CD4-positive, alpha-beta T cell treated with Interleukin-4 for 4 hours (primary cell): ENCODE measurements around the gene PGAP1.

Experiments used
- DNase-seq: peaks from one replicate; pipeline ENCODE4 v3.0.0-alpha.2; 2020

The PGAP1 gene, protein sequence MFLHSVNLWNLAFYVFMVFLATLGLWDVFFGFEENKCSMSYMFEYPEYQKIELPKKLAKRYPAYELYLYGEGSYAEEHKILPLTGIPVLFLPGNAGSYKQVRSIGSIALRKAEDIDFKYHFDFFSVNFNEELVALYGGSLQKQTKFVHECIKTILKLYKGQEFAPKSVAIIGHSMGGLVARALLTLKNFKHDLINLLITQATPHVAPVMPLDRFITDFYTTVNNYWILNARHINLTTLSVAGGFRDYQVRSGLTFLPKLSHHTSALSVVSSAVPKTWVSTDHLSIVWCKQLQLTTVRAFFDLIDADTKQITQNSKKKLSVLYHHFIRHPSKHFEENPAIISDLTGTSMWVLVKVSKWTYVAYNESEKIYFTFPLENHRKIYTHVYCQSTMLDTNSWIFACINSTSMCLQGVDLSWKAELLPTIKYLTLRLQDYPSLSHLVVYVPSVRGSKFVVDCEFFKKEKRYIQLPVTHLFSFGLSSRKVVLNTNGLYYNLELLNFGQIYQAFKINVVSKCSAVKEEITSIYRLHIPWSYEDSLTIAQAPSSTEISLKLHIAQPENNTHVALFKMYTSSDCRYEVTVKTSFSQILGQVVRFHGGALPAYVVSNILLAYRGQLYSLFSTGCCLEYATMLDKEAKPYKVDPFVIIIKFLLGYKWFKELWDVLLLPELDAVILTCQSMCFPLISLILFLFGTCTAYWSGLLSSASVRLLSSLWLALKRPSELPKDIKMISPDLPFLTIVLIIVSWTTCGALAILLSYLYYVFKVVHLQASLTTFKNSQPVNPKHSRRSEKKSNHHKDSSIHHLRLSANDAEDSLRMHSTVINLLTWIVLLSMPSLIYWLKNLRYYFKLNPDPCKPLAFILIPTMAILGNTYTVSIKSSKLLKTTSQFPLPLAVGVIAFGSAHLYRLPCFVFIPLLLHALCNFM

DNA sequence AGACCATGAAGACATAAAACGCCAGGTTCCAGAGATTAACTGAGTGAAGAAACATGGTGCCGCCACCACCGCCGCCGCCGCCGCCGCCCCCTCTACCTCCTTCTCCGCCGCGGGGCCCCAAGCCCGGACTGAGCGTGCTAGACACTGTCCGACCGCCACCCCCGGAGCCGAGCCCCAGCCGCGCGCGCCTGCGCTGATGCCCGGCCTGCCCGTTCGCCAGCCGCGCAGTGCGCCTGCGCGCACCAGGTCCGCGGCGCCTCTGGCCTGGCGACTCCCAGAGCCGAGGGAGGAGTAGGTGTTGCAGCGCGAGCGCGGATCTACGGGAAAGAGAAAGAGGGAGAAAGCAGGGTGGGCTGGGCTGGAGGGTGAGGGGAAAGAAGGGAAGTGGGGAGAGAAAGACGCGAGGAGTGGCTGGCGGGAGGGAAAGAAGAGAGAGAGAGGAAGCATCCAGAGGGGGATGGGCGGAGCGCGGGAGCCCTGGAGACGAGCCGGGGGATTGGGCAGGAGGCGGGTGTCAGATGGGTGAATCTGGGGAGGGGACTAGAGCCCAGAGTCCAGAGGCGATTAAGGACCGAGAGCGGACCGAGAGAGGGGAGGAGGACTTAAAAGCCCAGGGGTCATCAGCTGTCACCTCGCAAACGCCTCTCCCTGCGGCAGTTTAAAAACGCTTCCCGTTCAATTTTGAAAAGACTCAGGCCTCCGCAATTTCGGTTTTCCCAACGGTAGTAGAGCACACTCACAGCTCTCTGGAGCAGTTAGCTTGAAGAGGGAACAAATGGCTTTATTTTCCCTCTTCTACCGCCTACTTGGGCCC lies at the start of gene PGAP1:
Gene PGAP1, minus strand, starts transcription at position 146 of the 814 bp plus-strand sequence. Its CDS starts 91 bp downstream, at position 55.
- DNase-seq: peak; percentile 83

GRCh38 chr2:196974970-196975369 lies 48.5 kb upstream of the PGAP1 start:
- no peak for DNase-seq

DNA sequence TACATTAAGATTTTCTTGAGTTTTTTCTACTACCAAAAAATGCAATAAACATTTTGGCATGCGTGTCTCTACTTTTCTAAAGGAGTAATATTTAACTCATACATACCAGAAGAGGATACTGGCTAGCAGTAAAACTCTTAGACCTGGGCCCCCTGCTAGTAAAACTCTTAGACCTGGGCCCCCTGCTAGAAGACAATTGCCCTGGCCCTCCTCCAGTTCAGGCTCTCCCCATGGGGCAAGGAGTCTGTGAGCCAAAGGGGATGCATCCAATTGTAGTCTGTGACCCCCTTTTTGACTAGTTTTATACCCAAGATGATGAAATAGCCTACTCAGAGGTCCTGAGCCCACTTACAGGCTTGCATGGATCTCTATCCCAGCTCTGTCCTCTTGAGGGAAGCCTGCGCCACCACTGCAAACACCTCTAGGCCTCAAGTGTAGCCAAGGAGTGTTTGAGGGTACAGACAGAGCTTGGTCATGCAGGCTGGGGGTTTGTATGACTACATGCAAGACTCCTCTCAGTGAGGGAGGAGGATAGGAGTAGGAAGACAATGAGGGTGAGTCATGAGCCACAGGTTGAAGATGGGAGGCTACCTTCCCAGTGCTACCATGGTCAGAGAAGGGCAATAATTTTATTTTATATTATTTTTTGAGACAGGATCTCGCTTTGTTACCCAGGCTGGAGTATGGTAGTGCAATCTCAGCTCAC lies 45.2 kb upstream of the PGAP1 start:
- no peak for DNase-seq

DNA sequence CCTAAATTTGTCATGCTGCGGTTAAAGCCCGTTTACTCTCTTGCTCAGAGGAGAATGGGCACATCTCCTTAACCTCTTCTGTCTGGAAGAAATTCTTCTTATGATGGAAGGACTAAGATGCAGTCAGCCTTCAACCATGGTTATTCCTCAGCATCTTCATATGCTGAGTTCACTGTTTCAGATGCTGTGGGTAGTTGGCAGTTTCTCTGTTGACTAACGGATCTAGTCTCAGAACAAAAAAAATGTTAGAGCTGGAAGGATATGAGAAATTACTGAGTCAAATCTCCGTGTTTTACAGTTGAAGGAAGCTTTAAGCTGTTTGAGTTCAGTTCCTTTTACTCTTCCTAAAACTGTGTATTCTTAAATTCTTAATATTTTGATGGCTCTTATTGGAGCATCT lies 43.6 kb upstream of the PGAP1 start:
- DNase-seq: no peak

- no peak for DNase-seq
Measured at GRCh38 chr2:196968516-196968915, 42.0 kb upstream of the PGAP1 start.

- DNase-seq: no peak
Measured at GRCh38 chr2:196967775-196968174, 41.3 kb upstream of the PGAP1 start.

DNA sequence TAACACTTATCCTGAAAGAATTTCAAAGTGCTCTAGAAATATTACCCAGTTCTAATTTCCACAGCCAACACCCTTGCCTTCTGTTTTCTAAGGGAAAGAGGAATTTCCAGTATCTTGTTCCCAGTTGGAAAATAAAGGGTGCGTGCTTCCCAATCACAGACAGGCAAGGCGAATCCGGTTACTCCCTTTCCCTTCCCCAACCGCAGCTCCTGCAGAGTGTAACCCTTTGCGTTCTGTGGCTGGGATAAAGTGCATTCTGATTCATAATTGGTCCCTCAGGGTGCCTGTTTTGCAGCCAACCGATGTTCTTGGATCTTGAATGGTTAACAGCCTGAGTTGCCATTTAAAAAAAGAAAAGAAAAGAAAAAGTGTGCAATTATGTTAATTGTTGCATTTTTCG lies 40.6 kb upstream of the PGAP1 start:
- no peak for DNase-seq

- no peak for DNase-seq
Measured at GRCh38 chr2:196966061-196966460, 39.6 kb upstream of the PGAP1 start.

GRCh38 chr2:196965651-196966050 lies 39.1 kb upstream of the PGAP1 start:
- no peak for DNase-seq

GRCh38 chr2:196963961-196964360 lies 37.5 kb upstream of the PGAP1 start:
- no peak for DNase-seq

- no peak for DNase-seq
Measured at GRCh38 chr2:196963043-196963442, 36.5 kb upstream of the PGAP1 start.

DNA sequence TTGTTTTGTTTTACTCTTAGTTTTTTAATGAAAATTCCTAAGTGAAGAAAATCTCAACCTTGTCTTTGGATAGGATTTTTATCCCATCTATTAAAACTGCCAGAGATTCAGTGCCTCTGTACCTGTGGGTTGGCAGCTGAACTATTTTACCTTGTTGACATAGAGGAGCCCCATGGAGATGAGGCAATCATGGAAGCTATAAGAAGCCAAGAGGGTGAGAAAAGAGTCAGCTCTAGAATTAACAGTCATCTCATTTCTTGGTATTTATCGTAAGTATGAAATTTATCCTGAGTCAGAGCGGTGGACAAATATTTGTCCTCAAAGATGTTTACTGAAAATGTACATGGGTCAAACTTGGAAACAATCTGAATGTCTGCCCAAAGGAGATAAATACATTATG lies 35.8 kb upstream of the PGAP1 start:
- DNase-seq: no peak

- DNase-seq: no peak
Measured at GRCh38 chr2:196961889-196962288, 35.4 kb upstream of the PGAP1 start.

DNA sequence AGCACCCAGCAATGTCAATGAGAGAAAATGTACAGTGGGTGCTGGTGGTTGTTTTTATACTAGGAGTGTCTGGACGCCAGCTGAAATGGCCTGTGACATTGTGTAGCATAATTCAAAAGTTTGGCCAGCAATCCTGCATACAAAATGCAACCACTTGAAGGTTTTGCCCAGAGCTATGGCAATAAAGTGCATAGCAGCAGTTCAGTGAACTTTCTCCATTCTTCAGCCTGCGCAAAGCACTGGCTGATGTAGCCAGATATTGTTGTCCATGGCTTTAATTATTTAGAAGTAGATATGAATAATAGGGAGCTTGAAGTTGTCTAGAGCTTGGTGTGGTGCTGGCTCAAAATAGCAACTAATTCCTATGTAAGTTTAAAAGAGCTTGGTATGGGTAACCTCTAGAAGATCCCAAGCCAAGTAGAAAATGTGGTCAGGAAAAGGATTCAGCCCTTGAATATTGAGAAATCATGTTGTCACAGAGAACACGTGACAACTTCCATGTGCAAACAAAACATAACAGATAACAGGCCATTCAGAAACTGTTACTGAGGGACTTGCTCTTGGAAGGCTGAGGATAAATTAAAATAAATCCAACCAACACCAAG lies 33.3 kb upstream of the PGAP1 start:
- DNase-seq: no peak

DNA sequence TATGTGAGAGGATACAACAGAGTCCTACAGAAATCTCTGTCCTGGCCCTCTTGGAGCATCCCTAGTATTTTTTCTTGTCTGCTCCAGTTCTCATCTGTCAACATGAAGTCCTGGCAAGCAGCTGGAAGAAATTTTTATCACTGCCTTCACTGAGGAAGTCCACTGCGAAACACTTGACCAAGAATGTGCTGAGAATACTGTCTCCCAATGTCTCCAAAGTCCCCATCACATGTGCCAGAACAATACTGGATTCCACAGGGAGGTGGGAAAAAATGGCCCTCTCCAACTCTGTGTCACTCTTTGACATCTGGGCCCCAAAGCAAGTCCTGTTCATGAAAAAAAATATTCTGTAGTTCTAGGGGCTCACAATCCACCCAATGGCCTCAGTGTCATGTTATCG lies 32.8 kb upstream of the PGAP1 start:
- no peak for DNase-seq

DNA sequence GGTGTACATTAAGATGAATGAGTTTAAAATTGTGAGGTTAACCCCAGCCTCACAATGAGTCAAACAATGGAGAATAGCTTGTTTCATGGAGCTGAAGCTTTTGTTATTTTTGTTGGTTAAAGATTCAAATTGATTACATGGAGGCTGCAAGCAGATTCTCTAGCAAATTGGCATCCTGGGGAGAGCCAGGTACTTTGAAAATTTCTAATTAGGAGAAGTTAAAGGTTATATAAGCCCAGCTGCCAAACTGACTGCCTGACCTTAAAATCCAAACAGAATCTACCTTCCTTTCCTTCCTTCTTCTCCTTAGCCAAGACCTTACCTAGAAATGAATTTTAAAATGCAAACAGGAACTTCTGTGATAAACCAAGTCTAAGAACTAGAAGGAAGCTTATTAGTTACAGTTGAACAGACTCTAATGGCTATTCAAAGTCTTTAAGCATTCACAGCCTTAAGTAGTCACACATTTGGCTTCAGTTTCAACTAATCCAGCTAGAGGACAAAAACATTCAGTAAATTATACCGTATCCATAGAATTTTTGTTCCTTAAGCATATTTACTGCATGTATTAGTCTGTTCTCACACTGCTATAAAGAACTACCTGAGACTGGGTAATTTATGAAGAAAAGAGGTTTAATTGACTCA lies 31.5 kb upstream of the PGAP1 start:
- no peak for DNase-seq

GRCh38 chr2:196957442-196957841 lies 30.9 kb upstream of the PGAP1 start:
- DNase-seq: no peak

- DNase-seq: no peak
Measured at GRCh38 chr2:196956069-196956468, 29.6 kb upstream of the PGAP1 start.

- DNase-seq: no peak
Measured at GRCh38 chr2:196955036-196955435, 28.5 kb upstream of the PGAP1 start.

DNA sequence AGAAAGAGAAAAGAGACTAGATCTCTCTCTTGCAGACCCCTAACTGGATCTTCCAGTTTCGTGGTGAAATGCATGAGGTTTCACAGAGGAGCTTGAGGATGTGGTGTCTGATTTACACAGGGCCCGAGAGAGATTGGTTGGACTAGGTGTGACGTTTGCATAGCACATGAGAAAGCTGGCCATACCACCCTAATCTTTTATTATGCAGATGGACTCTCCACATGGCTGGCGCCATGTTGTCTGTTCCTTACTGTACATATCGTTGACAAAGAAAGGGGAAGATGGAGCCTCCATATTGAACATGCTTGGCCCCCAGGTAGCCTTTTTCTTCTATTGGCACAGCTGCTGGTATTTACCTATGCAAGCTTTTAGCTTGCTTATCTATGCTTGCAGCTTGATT lies 27.5 kb upstream of the PGAP1 start:
- no peak for DNase-seq

DNA sequence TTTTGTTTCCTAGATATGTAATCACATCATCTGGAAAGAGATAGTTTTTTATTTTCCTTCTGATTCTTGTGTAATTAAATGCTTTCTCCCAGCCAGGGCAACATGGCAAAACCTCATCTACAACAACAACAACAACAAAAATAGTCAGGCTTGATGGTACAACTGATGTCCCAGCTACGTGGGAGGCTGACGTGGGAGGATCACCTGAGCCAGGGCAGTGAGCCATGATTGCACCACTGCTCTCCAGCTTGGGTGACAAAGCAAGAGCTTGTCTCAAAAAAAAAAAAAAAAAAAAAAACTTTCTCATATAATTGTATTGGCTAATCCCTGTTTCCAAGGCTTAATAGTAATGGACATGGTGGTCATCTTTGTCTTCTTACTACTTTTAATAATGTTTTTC lies 26.4 kb upstream of the PGAP1 start:
- DNase-seq: no peak

DNA sequence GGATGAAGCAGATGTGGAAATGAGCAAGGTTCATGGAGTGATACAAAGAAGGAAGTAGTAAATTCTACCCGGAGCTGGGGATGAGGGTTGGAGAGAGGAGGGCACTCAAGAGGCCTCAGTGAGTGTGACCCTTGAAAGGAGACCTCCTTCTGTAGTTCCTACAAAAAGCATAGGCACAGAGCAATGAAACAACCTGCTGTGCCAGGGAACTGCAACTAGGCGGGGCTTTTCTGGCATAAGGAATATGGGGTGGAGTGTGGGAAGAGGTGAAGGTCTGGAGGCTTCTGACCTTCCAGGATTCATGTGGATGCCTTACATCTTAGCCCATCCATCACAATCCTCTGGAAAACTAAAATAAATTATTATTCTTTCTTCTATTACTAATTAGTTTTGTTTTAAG lies 25.5 kb upstream of the PGAP1 start:
- DNase-seq: no peak
